HG02571 (cell line): Measurements from ENCODE around the gene TMEM187.
A peak's percentile ranks its signal among the peaks of the same experiment; 100 is the strongest.

Source experiments
- ATAC-seq: cut with Tn5 transposase; IDR thresholded peaks from one replicate; pipeline ENCODE4 v1.9.1; 2021; ENCODE audit warnings: mild to moderate bottlenecking, moderate library complexity; ENCODE audit not compliant: unreplicated experiment

TMEM187 gene, protein sequence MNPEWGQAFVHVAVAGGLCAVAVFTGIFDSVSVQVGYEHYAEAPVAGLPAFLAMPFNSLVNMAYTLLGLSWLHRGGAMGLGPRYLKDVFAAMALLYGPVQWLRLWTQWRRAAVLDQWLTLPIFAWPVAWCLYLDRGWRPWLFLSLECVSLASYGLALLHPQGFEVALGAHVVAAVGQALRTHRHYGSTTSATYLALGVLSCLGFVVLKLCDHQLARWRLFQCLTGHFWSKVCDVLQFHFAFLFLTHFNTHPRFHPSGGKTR

DNA sequence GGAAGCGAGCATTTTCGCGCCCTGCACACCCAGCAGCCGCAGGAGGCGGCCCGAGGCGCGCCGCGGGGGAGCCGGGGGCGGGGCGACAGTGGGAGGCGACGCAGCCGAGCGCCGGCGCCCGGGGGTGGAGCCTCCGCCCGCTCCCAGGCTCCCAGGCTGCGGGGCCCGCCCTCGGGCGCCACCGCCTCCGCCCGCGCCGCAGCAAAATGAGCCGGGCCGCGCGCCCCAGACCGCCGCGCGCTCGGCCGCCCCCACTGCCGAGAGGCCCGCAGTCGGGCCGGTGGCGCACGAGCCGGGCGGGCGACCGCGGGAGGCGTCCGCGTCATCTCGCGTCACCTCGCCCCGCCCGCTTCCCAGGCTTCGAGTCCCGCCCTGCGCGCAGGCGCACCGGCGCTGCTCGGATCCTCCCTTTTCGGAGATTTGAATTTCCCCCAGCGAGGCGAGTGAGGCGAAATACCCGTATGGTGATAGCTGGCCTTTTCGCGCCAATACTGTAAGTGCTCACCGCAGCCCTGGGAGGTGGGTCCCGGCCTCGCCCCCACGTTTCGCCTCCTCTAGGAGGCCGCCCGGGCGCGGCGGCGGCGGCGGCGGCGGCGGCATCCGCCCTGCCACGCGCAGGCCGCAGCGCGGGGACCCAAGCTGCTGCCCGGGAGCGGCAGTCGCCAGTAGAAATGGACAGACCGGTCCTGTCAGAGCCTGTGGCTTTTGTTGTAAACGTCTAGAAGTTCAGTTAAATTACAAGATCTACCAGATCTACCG is at the start of gene TMEM187:
Gene TMEM187, plus strand, starts transcription at position 387 of the 759 bp plus-strand sequence. CDS start 9,309 bp downstream, outside the sequence.
- ATAC-seq = peak; percentile 38

DNA sequence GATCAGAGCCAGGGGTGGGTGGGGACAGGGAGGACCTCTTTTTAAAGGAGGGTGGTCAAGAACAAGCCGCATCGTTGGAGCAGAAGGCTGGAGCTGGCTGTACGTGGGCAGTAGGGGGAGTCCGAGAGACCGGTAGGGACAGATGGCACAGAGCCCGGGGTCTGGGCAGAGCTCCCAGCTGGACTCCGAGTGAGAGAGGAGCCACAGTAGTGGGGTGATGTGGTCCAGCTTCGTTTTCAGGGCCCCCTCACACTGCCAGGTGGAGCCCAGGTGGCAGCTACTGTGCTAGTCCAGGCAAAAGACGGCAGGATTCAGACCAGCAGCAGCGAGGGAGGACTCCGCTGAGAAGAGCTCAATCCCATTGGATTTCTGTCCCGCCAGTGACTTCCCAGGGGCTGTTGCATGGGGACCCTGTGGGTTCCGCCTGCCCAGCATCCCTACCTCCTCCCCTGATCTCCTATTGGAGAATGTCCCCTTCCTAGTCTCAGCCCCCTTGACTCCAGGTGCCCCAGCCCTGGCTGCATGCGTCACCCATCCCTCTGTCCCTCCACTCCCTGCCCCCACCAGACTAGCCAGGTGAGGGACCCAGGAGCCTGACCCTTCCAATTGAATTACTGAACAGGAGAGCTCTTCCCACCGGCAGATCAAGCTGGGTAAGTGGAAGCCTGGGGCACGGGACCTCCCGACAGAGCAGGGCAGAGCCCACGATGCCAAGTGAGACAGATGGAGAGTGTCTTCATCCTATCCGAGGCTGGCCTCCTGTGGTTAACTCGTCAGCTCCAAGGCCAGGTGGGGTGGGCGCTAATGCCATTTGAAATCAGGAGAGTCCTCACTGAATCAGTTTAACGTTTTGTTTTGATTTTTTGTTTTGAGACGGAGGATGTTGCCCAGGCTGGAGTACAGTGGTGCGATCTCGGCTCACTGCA is 49.4 kb upstream of the TMEM187 start:
- ATAC-seq = no peak

DNA sequence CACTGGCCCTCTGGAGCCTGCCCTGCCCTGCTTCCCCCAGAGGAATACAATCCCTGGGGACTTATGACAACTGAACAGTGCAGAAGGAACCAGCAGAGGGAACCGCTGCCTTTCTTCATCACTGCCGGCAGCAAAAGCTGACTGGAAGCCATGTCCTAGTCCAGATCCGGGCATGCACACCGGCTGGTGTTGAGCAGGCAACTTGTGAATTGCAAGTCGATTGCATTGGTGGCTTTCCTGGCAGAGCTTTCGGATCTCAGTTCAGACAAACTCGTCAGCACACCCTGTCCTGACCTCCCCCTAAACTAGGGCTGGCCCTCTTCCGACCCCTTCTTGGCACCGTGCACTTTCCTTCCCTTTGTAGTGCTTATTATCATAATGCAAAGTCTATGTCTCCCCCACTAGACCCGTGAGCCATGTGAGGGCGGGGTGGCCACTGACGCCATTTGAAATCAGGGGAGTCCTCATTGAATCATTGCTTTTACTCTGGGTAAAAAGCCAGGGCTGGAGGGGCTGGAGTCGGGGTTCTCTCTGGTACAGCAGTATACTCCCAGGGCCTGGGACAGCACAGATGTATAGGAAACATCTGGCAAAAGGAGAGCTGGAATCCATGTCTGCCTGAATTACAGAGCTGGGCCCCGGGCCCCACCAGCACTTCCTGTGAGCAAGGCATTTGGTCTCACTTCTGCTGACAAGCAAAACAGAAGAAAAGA is 48.2 kb upstream of the TMEM187 start:
- ATAC-seq = no peak

DNA sequence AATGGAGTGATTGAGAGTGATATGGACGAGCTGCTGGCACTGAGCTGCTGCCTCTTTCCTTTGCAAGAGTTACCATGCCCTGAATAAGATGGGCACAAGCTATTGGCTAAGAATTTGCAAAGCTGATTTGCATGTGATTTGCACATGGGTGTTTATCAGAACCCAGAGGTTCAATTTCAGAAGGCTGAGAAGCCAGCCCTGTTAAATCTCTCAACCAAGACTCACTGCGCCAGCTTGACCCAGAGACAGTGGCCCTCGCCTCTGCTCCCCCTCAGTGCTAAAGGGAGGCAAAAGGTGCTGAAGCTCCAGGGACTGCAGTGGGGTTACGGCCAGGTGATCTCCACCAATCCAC is 47.2 kb upstream of the TMEM187 start:
- ATAC-seq = no peak

DNA sequence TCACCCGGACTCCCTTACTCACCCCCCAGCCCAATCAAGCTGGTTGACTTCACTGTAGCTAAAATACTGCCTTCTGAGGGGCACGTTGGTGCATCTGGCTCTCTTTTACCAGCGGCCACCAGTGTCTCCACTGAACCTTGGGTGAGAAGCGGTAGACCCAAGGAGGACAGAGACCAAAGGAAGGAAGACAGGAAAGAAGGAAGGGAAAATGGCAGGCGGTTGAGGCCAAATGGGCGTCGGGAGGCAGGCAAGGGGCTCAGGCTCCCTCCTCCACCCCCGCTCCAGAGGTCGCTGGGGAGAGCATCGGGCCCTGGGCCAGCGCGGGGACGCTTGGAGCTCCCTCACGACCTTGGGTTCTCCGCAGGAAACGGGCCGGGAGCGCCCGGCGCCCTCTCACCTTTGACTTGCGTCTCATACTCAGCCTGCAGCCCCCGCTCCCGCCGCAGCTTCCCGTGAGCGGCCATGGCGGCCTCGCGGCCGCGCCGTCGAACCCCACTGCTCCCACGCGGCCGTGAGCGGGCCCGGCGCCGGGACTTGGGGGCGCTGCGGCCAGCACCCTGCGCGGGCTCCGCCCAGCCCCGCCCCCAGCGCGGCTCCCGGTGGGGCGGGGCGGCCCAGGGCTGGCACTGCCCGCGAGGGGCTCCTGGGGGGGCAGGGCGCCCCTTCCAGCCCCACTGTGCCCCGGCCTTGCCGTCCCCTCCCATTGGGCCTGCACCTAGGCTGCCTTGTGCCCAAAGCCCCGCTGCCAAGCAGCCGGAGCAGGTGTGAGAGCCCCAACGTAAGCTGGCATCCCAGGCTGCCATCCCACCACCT is 46.6 kb upstream of the TMEM187 start, which contains the start of gene ARHGAP4:
Gene ARHGAP4, minus strand, starts transcription at position 526 of the 813 bp plus-strand sequence. Its CDS starts 62 bp downstream, at position 464.
- no peak for ATAC-seq

DNA sequence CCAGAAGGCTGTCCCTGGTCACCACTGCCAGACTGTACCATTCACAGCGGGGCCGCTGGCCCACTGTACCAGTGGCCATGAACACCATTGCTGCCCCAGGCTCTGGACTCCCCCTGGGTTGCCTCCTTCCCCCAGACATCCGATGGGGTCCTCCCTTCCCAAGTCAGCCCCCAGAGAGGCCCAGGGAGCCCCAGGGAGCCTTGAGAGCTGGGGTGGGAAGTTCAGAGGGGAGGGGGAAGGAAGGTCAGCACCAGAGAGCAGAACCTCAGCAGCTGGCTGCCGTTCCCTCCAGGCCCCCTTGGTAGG is 46.0 kb upstream of the TMEM187 start:
- no peak for ATAC-seq

DNA sequence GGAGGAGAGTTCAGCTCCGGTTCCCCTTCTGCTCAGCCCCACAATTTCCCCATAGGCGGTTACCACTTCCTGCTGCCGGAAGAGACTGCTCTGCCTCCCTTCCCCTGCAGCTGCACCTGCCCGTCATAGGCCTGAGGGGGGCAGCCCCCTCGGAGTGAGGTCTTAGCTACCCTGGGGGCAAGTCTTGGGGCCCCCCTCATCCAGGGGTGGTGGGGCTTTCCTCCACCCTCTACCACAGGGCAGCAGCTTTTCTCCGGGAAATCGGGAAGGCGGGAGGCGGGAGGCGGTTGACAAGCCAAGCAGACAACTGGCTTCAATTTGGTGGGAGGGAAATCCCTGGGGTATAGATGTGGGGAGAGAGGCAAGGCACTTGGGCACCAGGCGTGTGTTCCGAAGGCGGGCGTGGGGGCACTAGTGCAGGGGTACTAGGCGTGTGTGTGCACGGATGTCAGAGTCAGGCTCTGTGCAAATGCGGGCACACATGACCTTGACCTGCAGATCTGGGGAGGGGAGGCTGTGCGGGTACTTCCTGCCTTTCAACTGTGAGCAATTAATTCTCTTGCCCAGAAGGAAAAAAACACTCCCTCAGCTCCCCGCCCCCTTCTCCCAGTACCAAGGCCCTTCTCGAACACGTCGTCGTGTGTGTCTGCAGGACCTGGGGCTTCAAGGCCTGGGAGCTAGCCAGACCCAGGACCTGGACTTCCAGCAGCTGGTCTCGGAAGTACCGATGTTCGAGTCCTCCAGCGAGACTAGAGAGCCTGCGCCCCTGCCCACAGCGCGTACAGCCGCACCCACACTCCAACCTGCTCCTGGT is 45.5 kb upstream of the TMEM187 start:
- no peak for ATAC-seq

DNA sequence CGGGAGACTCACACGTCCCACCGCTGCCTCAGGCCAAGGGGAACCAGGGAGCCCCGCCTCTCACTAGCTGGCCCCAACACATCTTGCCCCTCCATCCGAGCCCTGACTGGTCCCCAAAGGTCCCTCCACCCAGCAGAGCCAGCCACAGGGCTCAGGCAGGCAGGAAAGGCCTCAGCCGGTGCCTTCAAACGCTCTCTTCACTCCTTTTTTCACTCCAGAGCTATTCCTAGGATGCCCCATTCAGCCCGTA is 45.0 kb upstream of the TMEM187 start:
- no peak for ATAC-seq

DNA sequence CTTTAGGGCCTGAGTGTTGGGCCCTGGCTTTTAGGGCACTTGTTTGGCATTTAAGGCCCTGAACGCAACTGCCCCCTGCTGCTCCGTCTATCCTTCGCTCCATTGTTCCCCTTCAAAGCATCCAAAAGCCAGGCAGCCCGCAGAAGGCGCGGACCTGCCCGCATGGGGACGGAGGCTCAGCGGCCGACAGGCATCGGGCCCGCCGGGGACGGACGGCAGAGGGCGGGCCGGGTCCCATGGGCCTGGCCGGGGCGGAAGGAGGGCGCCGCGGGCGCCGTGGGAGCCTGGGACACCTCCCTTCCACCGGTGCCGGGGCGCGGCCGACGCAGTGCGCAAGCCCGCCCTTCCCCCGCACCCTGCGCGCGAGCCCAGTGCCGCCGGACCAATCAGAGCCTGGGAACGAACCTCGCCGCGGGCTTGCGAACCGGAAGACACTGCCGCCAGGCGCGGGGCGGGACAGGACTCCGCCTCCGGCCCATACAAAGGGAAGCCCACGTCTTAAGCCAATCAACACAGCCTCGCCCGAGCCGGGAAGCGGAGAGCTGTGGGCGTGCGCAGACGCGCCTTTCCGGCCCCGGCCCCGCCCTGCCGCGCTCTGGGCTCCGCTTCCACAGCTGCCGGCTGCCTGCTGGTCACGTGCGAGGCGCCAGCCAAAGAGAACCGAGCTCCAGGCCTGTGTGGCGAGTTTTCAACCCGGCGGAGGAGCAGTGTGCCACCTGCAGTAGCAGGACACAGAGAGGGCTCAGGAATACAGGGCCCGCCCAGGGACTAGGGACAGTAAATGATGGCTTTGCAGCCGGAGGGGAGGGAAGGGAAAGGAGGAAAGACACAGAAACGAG is 44.4 kb upstream of the TMEM187 start:
- ATAC-seq = peak; percentile 77

DNA sequence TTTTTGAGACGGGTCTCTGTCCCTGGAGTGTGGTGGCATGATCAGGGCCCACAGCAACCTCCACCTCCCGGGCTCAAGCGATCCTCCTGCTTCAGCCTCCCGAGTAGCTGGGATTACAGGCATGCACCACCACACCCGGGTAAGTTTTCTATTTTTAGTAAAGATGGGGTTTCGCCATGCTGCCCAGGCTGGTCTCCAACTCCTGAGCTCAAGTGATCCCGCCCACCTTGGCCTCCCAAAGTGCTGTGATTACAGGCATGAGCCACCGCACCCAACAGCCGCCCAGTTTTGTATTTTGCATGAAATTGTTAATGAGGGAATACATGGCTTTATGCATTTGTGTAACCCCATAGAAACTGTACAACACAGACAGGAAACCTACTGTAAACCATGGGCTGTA is 43.7 kb upstream of the TMEM187 start:
- no peak for ATAC-seq

DNA sequence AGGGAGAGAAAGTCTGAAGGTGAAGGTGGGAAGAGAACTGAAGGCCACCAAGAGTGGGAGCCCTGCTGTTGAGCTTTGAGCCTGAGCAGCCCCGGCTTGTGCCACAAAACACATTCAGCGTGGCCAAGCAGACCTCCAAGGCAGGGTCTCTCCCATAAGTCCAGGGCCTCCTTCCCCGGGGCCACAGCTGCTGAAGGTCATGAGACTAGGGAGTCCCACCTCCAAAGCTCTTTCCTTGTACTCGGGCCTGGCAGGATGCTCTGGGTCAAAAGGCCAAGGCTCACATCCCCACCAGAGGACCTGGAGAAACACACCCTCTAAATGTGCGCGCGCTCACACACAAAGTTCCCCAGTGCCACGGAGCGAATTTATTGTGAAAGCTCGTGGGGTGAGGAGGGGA is 43.0 kb upstream of the TMEM187 start:
- no peak for ATAC-seq

DNA sequence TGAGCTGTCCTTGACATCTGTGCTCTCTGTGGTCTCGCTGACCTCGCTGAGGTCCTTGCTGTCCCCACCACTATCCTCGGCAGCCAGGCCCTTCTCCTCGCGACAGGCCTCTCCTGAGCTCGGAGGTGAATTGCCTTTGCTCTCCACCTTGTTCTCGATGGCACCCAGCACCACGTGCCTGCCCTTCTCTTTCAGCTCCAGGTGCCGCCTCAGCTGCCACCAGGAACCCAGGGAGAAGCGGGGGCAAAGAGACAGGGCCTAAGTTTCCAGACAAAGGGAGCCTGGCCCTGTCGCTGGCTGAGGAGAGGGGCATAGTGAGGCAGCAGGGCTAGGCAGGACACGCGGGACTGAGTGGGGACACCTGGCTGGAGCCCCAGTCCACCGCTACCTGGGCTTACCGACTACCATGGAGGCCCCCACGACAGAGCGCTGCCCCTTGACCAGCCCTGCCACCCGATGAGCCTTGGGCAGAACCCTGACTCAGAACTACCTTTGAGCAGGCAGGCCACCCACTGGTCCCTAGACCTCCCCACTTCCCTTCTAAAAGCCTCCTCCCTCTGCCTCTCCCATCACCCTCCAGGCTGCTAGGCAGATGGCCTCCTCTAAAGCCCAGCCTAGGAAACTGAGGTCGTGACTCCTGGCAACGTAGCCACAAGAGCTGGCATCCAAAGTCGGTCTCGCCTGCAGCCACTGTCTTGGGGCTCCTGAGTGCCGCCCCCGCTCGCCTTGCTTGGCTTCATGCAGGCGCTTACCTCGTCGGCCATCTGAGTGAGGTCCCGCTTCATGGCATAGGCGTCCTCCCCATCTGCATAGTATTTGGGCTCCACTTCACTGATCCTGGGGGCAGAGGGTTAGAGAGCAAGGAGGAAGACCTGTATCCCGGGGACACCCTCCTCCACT is 42.3 kb upstream of the TMEM187 start:
- no peak for ATAC-seq

DNA sequence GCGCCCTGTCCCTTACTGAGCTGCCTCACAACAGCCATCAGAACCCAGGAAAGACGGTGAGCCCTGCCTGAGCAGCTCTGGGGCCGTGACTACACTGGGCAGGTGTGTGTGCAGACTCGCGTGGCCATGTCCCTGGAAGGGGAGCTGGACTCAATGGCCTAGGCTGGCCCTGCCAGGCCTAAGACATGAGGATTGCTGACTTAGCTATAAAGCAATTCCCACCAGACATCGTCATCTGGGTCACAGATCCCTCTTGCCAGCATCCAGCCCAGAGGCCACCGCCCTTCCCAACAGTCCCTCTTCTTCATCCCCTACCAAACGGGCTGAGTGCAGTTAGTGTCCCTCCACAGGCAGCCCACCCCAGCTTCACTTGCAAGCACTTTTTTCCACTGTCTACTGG is 41.4 kb upstream of the TMEM187 start:
- ATAC-seq = no peak

DNA sequence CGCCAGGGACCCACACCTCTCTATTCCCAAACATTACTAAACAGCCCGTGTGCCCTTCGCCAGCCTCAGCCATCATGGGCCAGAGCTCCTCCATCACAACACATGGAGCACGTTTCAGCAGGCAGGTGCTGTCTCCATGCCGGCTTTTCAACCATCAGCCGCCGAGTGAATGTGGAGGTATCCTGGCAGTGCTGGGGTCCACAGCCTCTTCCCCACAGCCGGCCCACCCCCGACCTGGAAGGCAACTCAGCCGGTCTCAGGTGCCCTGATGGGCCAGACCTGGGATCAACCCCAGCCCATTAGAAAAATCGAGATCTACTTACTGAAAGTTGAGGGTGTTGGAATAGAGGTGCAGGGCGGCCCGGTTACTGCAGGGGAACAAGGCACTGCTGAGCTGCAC is 40.8 kb upstream of the TMEM187 start:
- ATAC-seq = no peak

DNA sequence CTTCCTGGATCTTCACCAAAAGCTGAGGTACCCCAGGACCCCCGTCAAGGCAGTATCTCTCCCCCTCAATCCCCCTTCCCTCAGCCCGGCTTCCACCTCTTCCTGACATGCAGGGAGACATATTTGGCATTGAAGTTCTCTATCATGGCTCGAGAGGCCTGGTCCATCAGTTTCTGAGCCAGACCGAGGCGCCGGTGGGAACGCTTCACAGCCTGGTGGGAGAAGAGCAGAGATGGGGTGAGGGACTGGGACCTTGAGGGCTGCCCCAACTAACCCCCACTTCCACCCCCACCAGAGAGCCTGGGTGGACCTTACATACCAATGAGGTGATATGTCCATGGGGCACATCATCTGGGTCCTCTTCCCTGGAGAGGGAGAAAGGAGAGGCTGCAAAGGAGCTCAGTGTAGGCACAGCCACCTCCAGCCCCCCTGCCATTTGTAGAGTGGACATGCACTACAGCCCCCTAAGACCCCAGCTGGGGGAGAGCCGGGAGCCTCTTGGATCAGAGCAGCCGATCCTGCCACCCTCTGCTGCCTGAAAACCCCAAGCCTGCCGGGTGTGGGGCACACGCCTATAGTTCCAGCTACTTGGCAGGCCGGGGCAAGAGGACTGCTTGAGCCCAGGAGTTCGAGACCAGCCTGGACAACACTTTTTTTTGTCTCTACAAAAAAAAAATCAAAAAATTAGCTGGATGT is 40.2 kb upstream of the TMEM187 start:
- ATAC-seq = no peak

DNA sequence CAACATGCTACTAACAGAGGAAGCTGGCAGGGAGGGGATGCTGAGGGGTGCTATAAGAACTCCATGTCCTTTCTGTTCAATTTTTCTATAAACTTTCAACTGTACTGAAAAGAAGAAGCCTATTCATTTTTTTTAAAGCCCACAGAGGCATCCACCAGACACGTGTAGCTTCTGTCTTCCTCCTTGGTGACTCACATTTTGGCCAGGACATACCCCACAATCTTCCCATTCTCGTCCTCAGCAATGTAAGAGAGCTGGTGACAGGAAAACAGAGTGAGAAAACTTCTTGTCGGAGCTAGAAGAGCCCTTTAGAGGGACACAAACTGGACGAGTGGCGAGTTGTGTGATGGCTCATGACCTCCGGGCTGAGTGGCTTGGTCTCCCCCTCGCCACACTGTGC is 38.8 kb upstream of the TMEM187 start:
- no peak for ATAC-seq

DNA sequence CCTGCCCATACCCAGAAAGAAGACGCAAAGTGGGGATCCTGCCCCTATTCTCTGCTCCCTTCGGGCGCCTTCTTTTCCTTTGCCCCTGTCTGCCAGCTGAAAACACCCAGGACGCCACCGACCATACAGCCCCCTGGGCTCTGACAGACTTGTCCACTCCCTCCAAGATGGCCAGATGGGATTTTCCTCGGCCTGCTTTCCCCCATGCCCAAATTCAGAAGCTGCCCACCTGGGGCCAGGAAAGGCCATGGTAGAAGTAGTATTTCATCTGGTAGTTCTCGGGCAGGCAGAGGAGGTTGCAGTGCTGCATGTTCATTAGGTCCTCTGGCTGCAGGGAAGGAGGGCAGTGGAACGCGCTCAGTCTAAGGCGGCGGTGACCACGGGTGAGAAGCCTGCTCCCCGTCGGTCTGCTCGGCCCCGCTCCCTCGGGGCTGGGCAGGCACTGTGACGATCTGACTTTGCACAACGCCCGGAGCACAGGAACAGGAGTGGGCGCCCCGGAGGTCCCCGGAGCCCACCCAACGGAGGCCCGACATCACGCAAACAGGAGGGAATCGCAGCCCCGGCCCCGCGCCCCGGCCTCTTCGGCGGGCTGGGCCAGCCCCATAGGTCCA is 38.3 kb upstream of the TMEM187 start:
- ATAC-seq = peak; percentile 8
